ENCODE data around the gene MYL12B. TPM values are rescaled to one million over a fixed set of nuclear protein-coding genes. Genes with fewer than 3 reads are reported as not detected.

The MYL12B gene
- total RNA-seq, 1 experiment from 2014 or later = 166 TPM

DNA sequence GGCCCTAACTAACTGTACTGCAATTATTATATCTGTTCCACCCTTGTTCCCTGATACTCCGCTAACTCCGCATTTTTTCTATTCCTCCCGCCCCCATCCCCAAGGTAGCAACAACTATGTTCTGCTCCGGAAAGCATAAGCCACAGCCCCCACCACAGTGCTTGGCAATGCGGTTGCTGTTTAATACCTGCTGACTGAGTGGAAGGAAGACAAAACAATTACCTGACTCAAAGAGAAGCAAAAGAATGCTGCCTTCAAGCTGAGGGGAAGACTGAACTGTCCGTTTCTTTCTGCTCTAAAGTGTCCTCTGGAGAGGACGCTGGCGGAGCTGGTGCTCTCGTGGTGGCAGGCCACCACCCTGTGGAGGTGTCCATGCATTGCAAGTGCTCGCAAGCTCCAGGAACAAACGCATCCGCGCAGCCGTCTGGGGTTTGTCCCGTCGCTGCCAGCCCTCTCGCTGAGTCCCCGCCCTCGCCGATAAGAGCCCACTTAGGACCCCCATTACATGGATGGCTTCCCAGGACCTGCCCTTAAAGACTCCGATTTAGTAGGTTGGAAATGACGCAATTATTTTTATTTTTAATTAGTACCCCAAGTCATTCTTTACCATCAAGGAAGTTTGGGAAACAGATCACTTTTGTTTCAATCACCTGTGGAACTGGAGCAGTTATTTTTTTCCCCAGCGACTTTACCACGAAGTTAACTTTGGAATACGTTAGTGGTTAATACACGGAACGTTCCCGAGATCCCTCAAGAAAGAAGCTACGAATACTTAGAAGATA is 15.9 kb upstream of the MYL12B start:
- Histone ChIP-seq H3K9me3 (ENCODE audit: control insufficient read depth, low read depth, low read length) (no peaks in the 10 kb centered on the region), H3K14ac (ENCODE audit: insufficient read depth, low read length) (no peak overlapping the region), H3K27ac (ENCODE audit: insufficient read length, low read depth, low read length) (no peak overlapping the region), H3T11ph (ENCODE audit: low read length) (no peak overlapping the region), H2BK5ac (ENCODE audit: insufficient read length, low read length) (no peak overlapping the region), H4K91ac (ENCODE audit: insufficient read length, low read depth, low read length) (no peak overlapping the region), H3K56ac (ENCODE audit: insufficient read length, low read depth, low read length) (no peak overlapping the region), H3K79me2 (ENCODE audit: insufficient read depth, low read length) (peaks cover 20% of the 10 kb centered on the region; the same call in 1 of the 2 replicates), H2AFZ (ENCODE audit: low read length) (peak overlapping the region; percentile 43), H3K23me2 (ENCODE audit: insufficient read length, low read depth, low read length, poor library complexity, severe bottlenecking) (peaks cover 10% of the 10 kb centered on the region), H2BK20ac (ENCODE audit: low read depth, low read length, poor library complexity, severe bottlenecking) (no peak overlapping the region), H3K9ac (ENCODE audit: extremely low read depth, insufficient read length, low read length) (no peak overlapping the region), H4K8ac (replicated peaks; ENCODE audit: insufficient read length, low read depth, low read length) (no peak overlapping the region), H4K20me1 (ENCODE audit: control insufficient read depth, insufficient read depth, insufficient read length) (no peaks in the 10 kb centered on the region), H2BK12ac (ENCODE audit: insufficient read length, low read depth, low read length) (no peak overlapping the region), H3K79me1 (ENCODE audit: insufficient read depth, low read depth, low read length, poor library complexity, severe bottlenecking) (no peaks in the 10 kb centered on the region), H2BK15ac (ENCODE audit: low read depth, low read length) (no peak overlapping the region), H2AK5ac (ENCODE audit: insufficient read length, low read length) (no peak overlapping the region), H3K4me1 (ENCODE audit: insufficient read depth, low read length) (no peaks in the 10 kb centered on the region), H3K27me3 (ENCODE audit: insufficient read depth, low read length) (no peaks in the 10 kb centered on the region), H2BK120ac (ENCODE audit: low read depth, low read length, poor library complexity, severe bottlenecking) (no peak overlapping the region), H3K18ac (ENCODE audit: insufficient read length, low read depth, low read length) (no peak overlapping the region), H3K4ac (ENCODE audit: low read depth, low read length) (no peak overlapping the region), H4K5ac (ENCODE audit: insufficient read length, low read depth, low read length) (no peak overlapping the region), H3K23ac (ENCODE audit: insufficient read length, low read depth, low read length) (no peak overlapping the region), H3K4me2 (ENCODE audit: insufficient read depth, insufficient read length, low read length) (peak overlapping the region; percentile 60)
- TF ChIP-seq, protein P1, sequence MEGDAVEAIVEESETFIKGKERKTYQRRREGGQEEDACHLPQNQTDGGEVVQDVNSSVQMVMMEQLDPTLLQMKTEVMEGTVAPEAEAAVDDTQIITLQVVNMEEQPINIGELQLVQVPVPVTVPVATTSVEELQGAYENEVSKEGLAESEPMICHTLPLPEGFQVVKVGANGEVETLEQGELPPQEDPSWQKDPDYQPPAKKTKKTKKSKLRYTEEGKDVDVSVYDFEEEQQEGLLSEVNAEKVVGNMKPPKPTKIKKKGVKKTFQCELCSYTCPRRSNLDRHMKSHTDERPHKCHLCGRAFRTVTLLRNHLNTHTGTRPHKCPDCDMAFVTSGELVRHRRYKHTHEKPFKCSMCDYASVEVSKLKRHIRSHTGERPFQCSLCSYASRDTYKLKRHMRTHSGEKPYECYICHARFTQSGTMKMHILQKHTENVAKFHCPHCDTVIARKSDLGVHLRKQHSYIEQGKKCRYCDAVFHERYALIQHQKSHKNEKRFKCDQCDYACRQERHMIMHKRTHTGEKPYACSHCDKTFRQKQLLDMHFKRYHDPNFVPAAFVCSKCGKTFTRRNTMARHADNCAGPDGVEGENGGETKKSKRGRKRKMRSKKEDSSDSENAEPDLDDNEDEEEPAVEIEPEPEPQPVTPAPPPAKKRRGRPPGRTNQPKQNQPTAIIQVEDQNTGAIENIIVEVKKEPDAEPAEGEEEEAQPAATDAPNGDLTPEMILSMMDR (conservative IDR thresholded peaks at IDR 0.05) = peak; percentile 96
- no CpG with 5 or more reads among the region's 29 CpGs for WGBS (ENCODE audit: extremely low coverage, insufficient read length, low lambda C conversion rate)
- DNase-seq = peak; percentile 92
- Mint-ChIP-seq H3K9me3 (peaks cover 18% of the 10 kb centered on the region in 2 experiments), H3K27ac (peak overlapping the region in 2 of 3 experiments; percentile 6 to 27; a peak in 3 of 7 replicates), H3K4me3 (peak overlapping the region; percentile 84 to 91), H3K27me3 (ENCODE audit: low read depth) (no peaks in the 10 kb centered on the region), H3K36me3 (ENCODE audit: insufficient read depth in 1 of 3, low read depth in 3 of 3) (peaks cover 17 to 27% (median 26%) of the 10 kb centered on the region in 3 experiments; a peak in 6 of 7 replicates), H3K4me1 (peaks cover 26% of the 10 kb centered on the region in 2 experiments)

All from H9 (cell line).